ENCODE data around the gene RAB23.

GRCh38 chr6:57265755-57266221, 43.7 kb upstream of the RAB23 start:
- TF ChIP-seq POLR2AphosphoS5 (IDR thresholded peaks at IDR 0.05) = no peak
- TF ChIP-seq CTCF (IDR thresholded peaks at IDR 0.05) = no peak
